ENCODE results near the gene USE1. TPM values are rescaled to one million over a fixed set of nuclear protein-coding genes. Genes with fewer than 3 reads are reported as not detected.

Gene USE1
- total RNA-seq, 1 experiment from 2014 or later, result 59.3 TPM

DNA sequence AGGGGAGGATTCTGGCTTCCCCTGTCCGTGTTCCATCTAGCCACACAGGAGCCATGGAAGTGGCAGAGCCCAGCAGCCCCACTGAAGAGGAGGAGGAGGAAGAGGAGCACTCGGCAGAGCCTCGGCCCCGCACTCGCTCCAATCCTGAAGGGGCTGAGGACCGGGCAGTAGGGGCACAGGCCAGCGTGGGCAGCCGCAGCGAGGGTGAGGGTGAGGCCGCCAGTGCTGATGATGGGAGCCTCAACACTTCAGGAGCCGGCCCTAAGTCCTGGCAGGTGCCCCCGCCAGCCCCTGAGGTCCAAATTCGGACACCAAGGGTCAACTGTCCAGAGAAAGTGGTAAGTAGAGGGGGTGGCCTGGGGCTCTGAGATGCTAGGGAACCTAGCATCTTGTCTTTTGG, 53.6 kb downstream of the USE1 start:
- in situ Hi-C loops (cut with HindIII; ENCODE audit: low pct_unique_long_range_greater_than_20kb, low sequenced_read_pairs), result no loop called here

More for the DNA sequence above, 53.6 kb downstream of the USE1 start:
- DNase-seq (ENCODE audit: low read depth), result no peak

Other genes starting within 250 kb of the USE1 start
- gene CPAMD8, start 188.5 kb upstream of the USE1 start, total RNA-seq (2014; rRNA removed; shearing (Covaris generic); ENCODE audit: low replicate concordance), result 0.29 and 0.64 TPM in 2 replicates
- gene HAUS8, start 139.9 kb upstream of the USE1 start, total RNA-seq (2014; rRNA removed; shearing (Covaris generic); ENCODE audit: low replicate concordance), result 23.7 and 24.2 TPM in 2 replicates
- gene MYO9B, start 139.6 kb upstream of the USE1 start, total RNA-seq (2014; rRNA removed; shearing (Covaris generic); ENCODE audit: low replicate concordance), result 29.6 and 49.7 TPM in 2 replicates
- 6.5 and 26.0 TPM in 2 replicates for gene OCEL1, start 10.9 kb downstream of the USE1 start, total RNA-seq (2014; rRNA removed; shearing (Covaris generic); ENCODE audit: low replicate concordance)
- 121 and 145 TPM in 2 replicates for gene NR2F6, start 30.6 kb downstream of the USE1 start, total RNA-seq (2014; rRNA removed; shearing (Covaris generic); ENCODE audit: low replicate concordance)
- not detected in 2 replicates for gene USHBP1, start 49.4 kb downstream of the USE1 start, total RNA-seq (2014; rRNA removed; shearing (Covaris generic); ENCODE audit: low replicate concordance)
- 247 and 320 TPM in 2 replicates for gene BABAM1, start 52.1 kb downstream of the USE1 start, total RNA-seq (2014; rRNA removed; shearing (Covaris generic); ENCODE audit: low replicate concordance)
- 0.51 TPM in 1 of 2 replicates, not detected in the other for gene ANKLE1, start 66.5 kb downstream of the USE1 start, total RNA-seq (2014; rRNA removed; shearing (Covaris generic); ENCODE audit: low replicate concordance)
- 38.9 and 49.9 TPM in 2 replicates for gene ABHD8, start 88.1 kb downstream of the USE1 start, total RNA-seq (2014; rRNA removed; shearing (Covaris generic); ENCODE audit: low replicate concordance)
- gene MRPL34, start 90.5 kb downstream of the USE1 start, total RNA-seq (2014; rRNA removed; shearing (Covaris generic); ENCODE audit: low replicate concordance), result 21.0 and 38.9 TPM in 2 replicates
- gene DDA1, start 94.2 kb downstream of the USE1 start, total RNA-seq (2014; rRNA removed; shearing (Covaris generic); ENCODE audit: low replicate concordance), result 17.9 and 23.5 TPM in 2 replicates
- 4.6 and 5.4 TPM in 2 replicates for gene ANO8, start 119.5 kb downstream of the USE1 start, total RNA-seq (2014; rRNA removed; shearing (Covaris generic); ENCODE audit: low replicate concordance)
- 49.6 and 61.3 TPM in 2 replicates for gene GTPBP3, start 122.2 kb downstream of the USE1 start, total RNA-seq (2014; rRNA removed; shearing (Covaris generic); ENCODE audit: low replicate concordance)
- not detected in 2 replicates for gene PLVAP, start 162.0 kb downstream of the USE1 start, total RNA-seq (2014; rRNA removed; shearing (Covaris generic); ENCODE audit: low replicate concordance)
- not detected in 2 replicates for gene CCDC194, start 178.8 kb downstream of the USE1 start, total RNA-seq (2014; rRNA removed; shearing (Covaris generic); ENCODE audit: low replicate concordance)
- 25.1 and 26.8 TPM in 2 replicates for gene BST2, start 190.3 kb downstream of the USE1 start, total RNA-seq (2014; rRNA removed; shearing (Covaris generic); ENCODE audit: low replicate concordance)
- gene MVB12A, start 204.7 kb downstream of the USE1 start, total RNA-seq (2014; rRNA removed; shearing (Covaris generic); ENCODE audit: low replicate concordance), result 77.8 and 129 TPM in 2 replicates
- gene TMEM221, start 233.3 kb downstream of the USE1 start, total RNA-seq (2014; rRNA removed; shearing (Covaris generic); ENCODE audit: low replicate concordance), result not detected in 2 replicates
- not detected in 2 replicates for gene NXNL1, start 245.6 kb downstream of the USE1 start, total RNA-seq (2014; rRNA removed; shearing (Covaris generic); ENCODE audit: low replicate concordance)